HepG2 (cell line): Measurements from ENCODE around the gene ZNF451. TPM values are rescaled to one million over a fixed set of nuclear protein-coding genes. Genes with fewer than 3 reads are reported as not detected.
A peak's percentile ranks its signal among the peaks of the same experiment; 100 is the strongest.

Experiments used
- CSRNP2 ChIP-seq: sonication (generic); formaldehyde crosslinking; conservative IDR thresholded peaks from 2 replicates; pipeline ENCODE4 v1.8.0; 2022; ENCODE audit warnings: low read depth, missing genetic modification reagents
- DRAP1 ChIP-seq: IDR thresholded peaks from 2 replicates; pipeline ENCODE4 v1.6.1; 2016; ENCODE audit warnings: missing genetic modification reagents, missing compliant biosample characterization
- HNF1B ChIP-seq: sonication (generic); formaldehyde crosslinking; IDR thresholded peaks from 2 replicates; pipeline ENCODE4 v1.5.1; 2020; ENCODE audit warnings: mild to moderate bottlenecking, moderate library complexity, missing genetic modification reagents
- HNRNPLL ChIP-seq: fragments of 200-400 bp; formaldehyde crosslinking; IDR thresholded peaks from 2 replicates; pipeline ENCODE4 v1.6.1; 2017; ENCODE audit warnings: mild to moderate bottlenecking, low read depth, low read length; ENCODE audit not compliant: poor library complexity, severe bottlenecking
- IKZF5 ChIP-seq: IDR thresholded peaks from 2 replicates; pipeline ENCODE4 v1.6.1; 2018; ENCODE audit warnings: missing genetic modification reagents, mild to moderate bottlenecking, missing compliant biosample characterization
- KDM1A ChIP-seq: IDR thresholded peaks from 2 replicates; pipeline ENCODE4 v1.6.1; 2016; ENCODE audit warnings: missing compliant biosample characterization
- MXI1 ChIP-seq: IDR thresholded peaks from 3 replicates; pipeline ENCODE4 v1.6.1; 2012; ENCODE audit warnings: low read depth, low read length, inconsistent platforms, borderline replicate concordance
- PATZ1 ChIP-seq: sonication (generic); formaldehyde crosslinking; IDR thresholded peaks from 2 replicates; pipeline ENCODE4 v1.4.0; 2020; ENCODE audit warnings: missing genetic modification reagents
- POLR2G ChIP-seq: fragments of 200-400 bp; formaldehyde crosslinking; IDR thresholded peaks from 2 replicates; pipeline ENCODE4 v1.6.1; 2018; ENCODE audit warnings: mild to moderate bottlenecking, low read depth, low read length, moderate library complexity
- SATB2 ChIP-seq: sonication (generic); formaldehyde crosslinking; IDR thresholded peaks from 2 replicates; pipeline ENCODE4 v1.5.0; 2020; ENCODE audit warnings: missing genetic modification reagents
- ZBED4 ChIP-seq: sonication (generic); formaldehyde crosslinking; IDR thresholded peaks from 2 replicates; pipeline ENCODE4 v1.4.0; 2020; ENCODE audit warnings: missing genetic modification reagents, borderline replicate concordance
- ZBTB7B ChIP-seq: sonication (generic); formaldehyde crosslinking; IDR thresholded peaks from 2 replicates; pipeline ENCODE4 v1.4.0; 2020; ENCODE audit warnings: missing genetic modification reagents
- ZNF230 ChIP-seq: sonication (generic); formaldehyde crosslinking; IDR thresholded peaks from 2 replicates; pipeline ENCODE4 v1.4.0; 2020; ENCODE audit warnings: mild to moderate bottlenecking, missing genetic modification reagents
- ZNF264 ChIP-seq: sonication (generic); formaldehyde crosslinking; IDR thresholded peaks from 2 replicates; pipeline ENCODE4 v1.4.0; 2020; ENCODE audit warnings: missing genetic modification reagents
- ZNF790 ChIP-seq: sonication (generic); formaldehyde crosslinking; IDR thresholded peaks from 2 replicates; pipeline ENCODE4 v1.8.0; 2022; ENCODE audit warnings: missing genetic modification reagents, mild to moderate bottlenecking, borderline replicate concordance
- ZSCAN12 ChIP-seq: sonication (generic); formaldehyde crosslinking; IDR thresholded peaks from 2 replicates; pipeline ENCODE4 v1.9.0; 2021; ENCODE audit warnings: mild to moderate bottlenecking, missing genetic modification reagents
- polyA plus RNA-seq, 8 experiments: library from polyadenylated mRNA; depleted of rRNA in 3 of 8; stranded (reverse) in 7 of 8; unstranded in 1 of 8; fragments of >200 nt; fragmentation: Illumina TruSeq in 4 of 8; extraction: Trizol in 4 of 8; gene quantifications; 2 replicates each; pipeline versions ENCODE4 v1.2.1 to v1.2.3, GENCODE V29; 2011 to 2016; ENCODE audit warnings: low read depth in 4 of 8, missing spikeins in 1 of 8, mixed read lengths in 1 of 8; ENCODE audit not compliant: insufficient read depth in 1 of 8
- total RNA-seq, 5 experiments: library from RNA; depleted of rRNA; stranded (reverse); fragments of >200 nt; fragmentation: Illumina TruSeq; extraction: Trizol; gene quantifications; 2 replicates each; pipeline ENCODE4 v1.2.3, GENCODE V29; 2016; ENCODE audit warnings: low read depth in 1 of 5

The ZNF451 gene
- total and polyA plus RNA-seq, 2 of the 13 experiments (the other 11 are each of a cell fraction or from before 2014, with no cell fraction given), result 32.1 to 65.7 TPM

- peak; percentile 77; the same call in 1 of the 2 replicates for TF ChIP-seq IKZF5 (CRISPR knock-in tag)
- peak; percentile 76; the same call in 1 of the 2 replicates for TF ChIP-seq CSRNP2 (CRISPR knock-in tag)
- TF ChIP-seq POLR2G, result peak; percentile 80
- peak; percentile 71; the same call in 1 of the 2 replicates for TF ChIP-seq PATZ1 (CRISPR knock-in tag)
- 0 out of 2 replicates have a peak, but pooled peaks have one; percentile 45 for TF ChIP-seq ZNF230 (CRISPR knock-in tag)
- TF ChIP-seq MXI1, result peak; percentile 77; the same call in 1 of the 3 replicates
- TF ChIP-seq ZBTB7B, result 0 out of 2 replicates have a peak, but pooled peaks have one; percentile 35
- 0 out of 2 replicates have a peak, but pooled peaks have one; percentile 48 for TF ChIP-seq HNF1B (CRISPR knock-in tag)
- peak; percentile 89 for TF ChIP-seq DRAP1 (CRISPR knock-in tag)
- TF ChIP-seq ZSCAN12 (CRISPR knock-in tag), result 0 out of 2 replicates have a peak, but pooled peaks have one; percentile 77
- peak; percentile 95 for TF ChIP-seq HNRNPLL
- peak; percentile 19; the same call in 1 of the 2 replicates for TF ChIP-seq ZNF264 (CRISPR knock-in tag)
- TF ChIP-seq KDM1A (CRISPR knock-in tag), result peak; percentile 57; the same call in 1 of the 2 replicates
- peak; percentile 79; the same call in 1 of the 2 replicates for TF ChIP-seq SATB2 (CRISPR knock-in tag)
- TF ChIP-seq ZNF790 (CRISPR knock-in tag), result peak; percentile 82; the same call in 1 of the 2 replicates
- peak; percentile 77 for TF ChIP-seq ZBED4
Measured at GRCh38 chr6:57046332-57047256, 43.4 kb upstream of the ZNF451 start, which contains the start of gene KIAA1586 (continued).
